Esophagus muscularis mucosa (tissue), 4 donors: ENCODE data around the gene THBD.

Source experiments
- CTCF ChIP-seq, 3 experiments: fragments of 200-600 bp in 2 of 3; fragments of 450-650 bp in 1 of 3; sonication (generic) in 2 of 3; IDR thresholded peaks; one replicate each; pipeline ENCODE4 v1.5.1; 2017 to 2019; ENCODE audit warnings: antibody characterized with exemption in 3 of 3, mild to moderate bottlenecking in 2 of 3, moderate library complexity in 1 of 3
- EP300 ChIP-seq: sonication (generic); formaldehyde crosslinking; IDR thresholded peaks from one replicate; pipeline ENCODE4 v1.6.1; 2017; ENCODE audit warnings: antibody characterized with exemption
- POLR2A ChIP-seq: fragments of 450-650 bp; IDR thresholded peaks from one replicate; pipeline ENCODE4 v1.6.1; 2017; ENCODE audit warnings: antibody characterized with exemption, moderate library complexity, mild to moderate bottlenecking, low read depth
- POLR2AphosphoS5 ChIP-seq, 2 donors: sonication (generic); formaldehyde crosslinking; IDR thresholded peaks; one replicate each; pipeline ENCODE4 v1.6.1; 2017; ENCODE audit warnings: antibody characterized with exemption in 2 of 2

- no peak for TF ChIP-seq CTCF (IDR thresholded peaks at IDR 0.05)
- no peak for TF ChIP-seq POLR2A
- no peak for TF ChIP-seq EP300
- no peak for TF ChIP-seq POLR2AphosphoS5 (IDR thresholded peaks at IDR 0.05)
Measured at GRCh38 chr20:23047001-23047737, 2.3 kb downstream of the THBD start.
